ENCODE data around the gene TSHB. TPM values are rescaled to one million over a fixed set of nuclear protein-coding genes. Genes with fewer than 3 reads are reported as not detected.
"Not testable (repeated sequence)": the region's sequence is repeated elsewhere in the genome, so short reads cannot be mapped to it uniquely, and the experiment has no call there.

TSHB gene
- not detected for total RNA-seq

DNA sequence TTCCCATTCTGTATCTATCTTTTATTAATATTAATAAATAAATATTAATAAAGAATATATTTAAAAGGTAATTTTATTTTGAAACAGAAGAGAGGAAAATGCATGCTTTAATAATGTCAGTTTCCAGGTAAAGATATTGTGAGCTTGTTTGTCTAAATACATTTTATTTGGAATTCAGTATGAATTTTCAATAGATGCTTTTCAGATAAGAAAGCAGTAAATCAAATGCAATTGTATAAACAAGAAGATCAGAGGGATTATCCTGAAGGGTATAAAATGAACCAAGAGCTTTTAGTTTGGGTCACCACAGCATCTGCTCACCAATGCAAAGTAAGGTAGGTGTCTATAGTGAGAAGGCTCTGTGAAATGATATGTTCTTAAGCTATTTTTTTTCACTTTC is at the start of gene TSHB:
Gene TSHB, plus strand, starts transcription at position 301 of the 400 bp plus-strand sequence. CDS start 3,537 bp downstream, outside the sequence.
- no peak for DNase-seq (ENCODE audit: low read depth in 2 of 3, low spot score in 2 of 3)

DNA sequence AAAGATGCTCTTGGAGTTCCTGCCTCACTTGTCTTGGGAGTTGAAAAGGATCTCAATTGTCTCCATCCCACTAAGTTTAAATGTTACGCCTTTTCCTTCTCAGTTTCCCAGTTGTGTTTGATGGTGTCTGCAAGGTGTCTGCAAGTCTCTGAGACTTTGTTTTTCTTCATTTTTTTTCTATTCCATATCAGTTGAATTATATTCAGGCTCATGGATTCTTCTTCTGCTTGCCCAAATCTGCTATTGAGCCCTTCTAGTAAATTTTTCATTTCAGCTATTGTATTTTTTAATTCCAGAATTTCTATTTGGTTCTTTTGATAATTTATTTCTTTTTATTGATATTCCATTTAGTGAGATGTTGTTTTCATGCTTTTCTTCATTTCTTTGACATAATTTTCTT is 47.4 kb upstream of the TSHB start:
- DNase-seq (ENCODE audit: low read depth in 2 of 3, low spot score in 2 of 3) = no peak

DNA sequence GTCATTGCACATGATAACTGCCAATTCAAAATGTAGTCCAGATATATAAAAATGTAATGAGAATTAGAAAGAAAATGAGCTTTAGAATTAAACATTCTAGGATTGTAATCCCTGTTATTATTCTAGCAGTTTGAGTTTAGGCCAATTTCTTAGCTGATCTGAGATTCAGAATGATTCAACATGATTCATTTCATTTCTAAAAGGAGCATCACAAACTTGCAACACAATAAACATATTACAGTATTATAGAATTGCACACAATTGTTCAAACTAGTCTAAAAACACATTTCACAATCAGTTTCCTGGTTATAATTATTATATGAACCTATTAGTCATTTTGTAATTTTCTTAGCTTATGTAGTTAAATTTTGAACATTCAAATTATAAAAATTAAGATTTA is 43.3 kb upstream of the TSHB start:
- no peak for DNase-seq (ENCODE audit: low read depth in 2 of 3, low spot score in 2 of 3)

DNA sequence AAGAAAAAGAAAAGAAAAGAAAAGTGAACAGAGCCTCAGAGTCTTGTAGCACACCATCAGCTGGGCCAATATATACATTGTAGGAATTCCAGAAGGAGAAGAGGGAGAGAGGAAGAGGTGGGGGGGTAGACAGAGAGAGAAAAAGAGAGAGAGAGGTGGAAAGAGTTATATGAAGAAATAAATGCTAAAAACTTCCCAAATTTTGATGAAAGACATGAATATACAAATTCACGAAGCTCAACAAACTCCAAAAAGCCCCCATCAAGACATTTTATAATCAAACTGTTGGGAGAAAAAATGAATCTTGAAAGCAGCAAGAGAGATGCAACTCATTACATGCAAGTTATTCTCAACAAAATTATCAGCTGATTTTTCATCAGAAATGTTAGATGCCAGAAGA is 41.5 kb upstream of the TSHB start:
- DNase-seq (ENCODE audit: low read depth in 2 of 3, low spot score in 2 of 3) = no peak

DNA sequence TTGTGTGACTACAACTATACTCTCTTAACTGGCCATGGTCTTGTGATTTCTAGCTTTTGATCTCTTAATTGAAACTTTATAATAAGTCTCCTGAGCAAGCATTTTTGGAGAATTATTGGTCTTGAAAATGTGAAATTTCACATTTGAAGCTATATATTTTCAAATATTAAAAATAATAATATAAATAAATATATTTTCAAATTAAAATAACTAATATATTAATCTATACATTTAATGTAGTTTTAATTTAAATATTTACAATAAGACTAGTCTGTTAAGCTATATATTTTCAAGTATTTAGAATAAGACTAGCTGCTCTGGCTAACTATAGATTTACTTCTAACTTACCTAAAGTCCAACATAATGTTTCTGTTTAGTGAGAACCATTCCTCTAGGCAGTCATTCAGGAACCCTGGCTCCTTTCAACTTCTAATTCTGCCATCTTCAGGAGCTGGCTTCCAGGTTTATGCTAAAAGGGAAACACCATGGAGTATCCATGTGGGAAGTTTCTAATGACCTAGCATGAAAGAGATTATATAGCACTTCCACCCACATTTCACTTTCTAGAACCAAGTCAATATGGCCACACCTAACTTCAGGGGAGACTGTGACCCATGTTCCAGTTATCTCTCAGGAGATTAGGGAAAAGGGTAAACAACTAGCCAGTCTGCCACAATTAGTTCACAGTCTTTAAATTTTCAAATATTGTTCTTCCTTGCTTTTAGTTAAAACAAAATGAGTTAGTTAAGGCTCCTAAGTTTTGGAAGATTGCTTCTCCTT is 31.9 kb upstream of the TSHB start:
- no peak for DNase-seq (ENCODE audit: low read depth in 2 of 3, low spot score in 2 of 3)

DNA sequence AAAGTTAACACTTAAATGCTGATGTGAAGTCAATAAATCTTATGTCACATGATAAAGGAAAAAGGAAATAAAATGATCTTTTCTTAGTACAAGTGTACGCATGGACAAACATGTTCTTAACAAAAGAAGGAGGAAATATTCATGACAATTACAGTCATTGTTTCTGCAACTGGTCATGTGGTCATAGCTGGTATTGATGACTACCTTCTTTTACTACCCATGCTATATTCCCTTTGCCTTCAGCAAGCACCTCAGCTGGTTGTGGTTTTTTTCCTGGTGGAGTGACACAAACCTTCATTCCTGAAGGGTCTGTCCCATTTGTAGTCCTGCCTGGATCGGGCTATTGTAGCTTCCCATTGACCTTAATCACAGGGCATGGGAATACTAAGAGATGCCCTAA is 23.4 kb upstream of the TSHB start:
- DNase-seq (ENCODE audit: low read depth in 2 of 3, low spot score in 2 of 3) = no peak

DNA sequence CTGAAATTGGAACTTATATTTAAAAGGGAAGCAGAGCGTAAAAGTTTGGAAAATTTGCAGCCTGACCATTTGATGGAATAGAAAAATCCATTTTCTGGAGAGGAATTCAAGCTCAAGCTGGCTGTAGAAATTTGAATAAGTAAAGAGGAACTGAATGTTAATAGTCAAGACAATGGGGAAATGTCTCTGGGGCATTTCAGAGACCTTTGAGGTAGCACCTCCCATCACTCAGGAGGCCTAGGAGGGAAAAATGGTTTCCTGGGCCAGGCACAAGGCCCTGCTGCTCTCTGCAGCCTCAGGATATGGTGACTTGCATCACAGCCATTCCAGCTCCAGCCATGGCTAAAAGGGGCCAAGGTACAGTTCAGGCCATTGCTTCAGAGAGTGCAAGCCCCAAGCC is 17.6 kb upstream of the TSHB start:
- no peak for DNase-seq (ENCODE audit: low read depth in 2 of 3, low spot score in 2 of 3)

DNA sequence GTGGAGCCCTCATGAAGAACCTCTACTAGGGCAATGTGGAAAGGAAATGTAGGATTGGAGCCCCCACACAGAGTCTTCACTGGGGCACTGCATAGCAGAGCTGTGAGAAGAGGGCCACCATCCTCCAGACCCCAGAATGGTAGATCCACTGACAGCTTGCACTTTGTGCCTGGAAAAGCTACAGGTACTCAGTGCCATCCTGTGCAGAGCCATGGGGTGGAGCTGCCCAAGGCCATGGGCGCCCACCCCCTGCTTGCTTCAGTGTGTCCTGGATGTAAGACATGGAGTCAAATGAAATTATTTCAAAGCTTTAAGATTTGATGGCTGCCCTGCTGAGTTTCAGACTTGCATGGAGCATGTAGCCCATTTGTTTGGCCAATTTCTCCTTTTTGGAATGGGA is 17.2 kb upstream of the TSHB start:
- no peak for DNase-seq (ENCODE audit: low read depth in 2 of 3, low spot score in 2 of 3)

DNA sequence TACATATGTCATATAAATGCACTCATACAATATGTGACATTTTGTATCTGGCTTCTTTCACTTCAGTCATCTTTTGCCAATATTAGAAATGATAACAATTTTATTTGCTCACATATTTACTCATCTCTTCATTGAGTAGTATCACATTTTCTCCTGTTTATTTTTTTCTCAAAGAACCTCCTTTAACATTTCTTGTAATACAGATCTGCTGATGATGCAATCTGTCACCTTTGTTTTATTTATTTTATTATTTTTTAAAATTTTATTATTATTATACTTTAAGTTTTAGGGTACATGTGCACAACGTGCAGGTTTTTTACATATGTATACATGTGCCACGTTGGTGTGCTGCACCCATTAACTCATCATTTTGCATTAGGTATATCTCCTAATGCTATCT is 15.8 kb upstream of the TSHB start:
- DNase-seq (ENCODE audit: low read depth in 2 of 3, low spot score in 2 of 3) = no peak

DNA sequence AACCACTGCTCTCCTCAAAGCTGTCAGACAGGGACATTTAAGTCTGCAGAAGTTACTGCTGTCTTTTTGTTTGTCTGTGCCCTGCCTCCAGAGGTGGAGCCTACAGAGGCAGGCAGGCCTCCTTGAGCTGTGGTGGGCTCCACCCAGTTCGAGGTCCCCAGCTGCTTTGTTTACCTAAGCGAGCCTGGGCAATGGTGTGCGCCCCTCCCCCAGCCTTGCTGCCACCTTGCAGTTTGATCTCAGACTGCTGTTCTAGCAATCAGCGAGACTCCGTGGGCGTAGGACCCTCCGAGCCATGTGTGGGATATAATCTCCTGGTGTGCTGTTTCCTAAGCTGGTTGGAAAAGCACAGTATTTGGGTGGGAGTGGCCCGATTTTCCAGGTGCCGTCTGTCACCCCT is 10.1 kb upstream of the TSHB start:
- not testable (repeated sequence) for DNase-seq (ENCODE audit: low read depth in 2 of 3, low spot score in 2 of 3)

DNA sequence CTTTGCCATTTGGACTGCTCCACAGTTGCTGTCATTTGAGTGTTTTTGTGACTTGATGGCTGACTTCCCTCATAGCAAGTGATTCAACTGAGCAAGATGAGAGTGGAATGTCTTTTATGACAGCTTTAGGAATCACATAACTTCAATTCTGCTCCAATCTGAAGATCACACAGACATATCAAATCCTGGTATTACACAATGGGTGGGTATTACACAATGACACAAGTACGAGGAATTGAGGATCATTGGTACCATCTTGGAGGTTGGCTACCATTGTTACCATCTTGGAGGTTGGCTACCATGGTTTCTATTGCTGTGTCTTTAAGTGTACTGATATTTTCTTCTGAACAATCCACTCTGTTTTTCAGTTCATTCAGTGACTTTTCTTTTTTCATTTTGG is 8.5 kb upstream of the TSHB start:
- DNase-seq (ENCODE audit: low read depth in 2 of 3, low spot score in 2 of 3) = no peak

DNA sequence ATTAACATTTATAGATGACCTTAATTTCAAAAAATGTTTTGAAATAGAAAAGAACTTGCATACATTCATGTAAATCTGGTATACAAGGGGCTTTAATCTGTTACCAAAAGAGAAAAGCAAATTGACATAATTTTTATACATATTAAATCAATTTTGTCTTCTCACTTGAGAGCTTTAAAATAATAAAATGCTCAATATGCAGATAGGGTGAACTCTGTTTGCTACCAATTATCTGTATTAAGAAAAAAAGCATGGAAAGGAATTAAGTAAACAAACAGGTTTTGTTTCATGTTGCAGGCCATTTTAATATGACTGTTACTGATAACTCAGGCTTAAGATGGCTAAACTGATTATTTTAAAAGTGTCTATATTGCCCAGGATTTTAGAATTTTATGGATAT is 6.0 kb upstream of the TSHB start:
- DNase-seq (ENCODE audit: low read depth in 2 of 3, low spot score in 2 of 3) = no peak

DNA sequence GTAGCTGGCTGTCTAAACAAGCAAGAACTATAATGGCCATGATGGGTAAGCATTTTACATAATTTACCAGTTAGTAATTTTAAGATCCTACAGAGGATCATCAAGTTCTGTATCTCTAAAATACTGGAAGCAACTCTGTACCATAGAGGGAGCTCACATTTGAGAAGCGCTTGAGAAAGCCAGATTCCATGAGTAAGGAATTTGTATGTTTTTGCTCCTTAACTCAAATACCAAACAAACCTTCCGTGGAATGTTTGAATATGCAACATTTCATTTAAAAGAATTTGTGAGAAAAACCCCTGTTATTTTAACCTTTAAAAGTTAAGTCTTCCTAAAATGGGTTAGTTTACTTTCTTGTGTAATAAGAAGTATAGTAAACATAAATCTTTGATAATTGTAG is 2.0 kb downstream of the TSHB start:
- DNase-seq (ENCODE audit: low read depth in 2 of 3, low spot score in 2 of 3) = no peak

DNA sequence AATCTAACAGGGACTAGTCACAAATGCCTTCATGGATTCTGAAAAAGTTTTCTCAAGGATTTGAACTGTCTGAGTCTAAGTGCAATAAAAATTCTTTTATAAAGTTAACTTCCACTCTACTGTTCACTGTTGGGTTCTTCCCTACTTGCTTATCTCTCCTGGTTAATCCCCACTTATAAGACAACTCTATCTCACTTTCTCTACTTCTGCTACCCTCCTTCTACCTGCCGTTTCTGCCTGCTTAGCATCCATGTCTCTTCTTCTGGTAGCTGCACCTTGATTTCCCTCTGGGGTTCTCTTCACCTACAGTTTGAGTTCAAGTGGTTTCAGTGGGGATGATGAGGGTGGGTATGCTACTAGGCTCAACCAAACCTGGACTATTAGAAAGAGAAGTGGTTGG is 6.0 kb downstream of the TSHB start:
- DNase-seq (ENCODE audit: low read depth in 2 of 3, low spot score in 2 of 3) = no peak

DNA sequence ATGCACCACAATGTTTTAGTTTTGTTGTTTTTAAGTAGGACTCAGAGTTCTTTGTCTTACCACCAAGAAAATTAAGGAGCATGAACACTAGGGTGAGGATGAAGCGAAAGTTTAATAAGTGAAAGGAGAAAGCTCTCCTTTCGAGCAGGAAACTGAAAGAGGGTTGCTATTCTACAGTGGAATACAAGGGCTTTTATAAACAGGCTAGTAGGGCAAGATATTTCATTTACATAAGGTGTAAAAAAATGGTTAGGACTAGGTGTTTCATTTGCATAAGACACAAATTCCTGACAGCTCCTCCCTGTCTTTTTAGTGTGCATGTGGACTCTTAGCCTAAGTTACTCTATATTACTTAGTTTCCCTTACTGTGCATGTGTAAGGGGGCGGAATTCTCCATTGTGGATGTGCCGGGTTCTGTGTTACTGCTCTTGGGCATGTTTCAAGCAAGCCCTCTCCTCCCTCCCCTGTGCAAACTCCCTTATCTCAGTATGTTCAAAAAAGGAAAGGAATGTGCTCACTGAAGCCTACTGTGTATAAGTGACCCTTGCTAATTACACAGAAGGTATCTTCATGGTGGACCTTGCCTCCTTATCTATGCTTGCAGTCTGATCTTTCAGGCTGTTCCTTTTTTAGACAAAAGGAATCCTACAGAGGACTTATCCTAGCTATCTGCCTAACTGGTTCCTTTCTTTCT is 7.3 kb downstream of the TSHB start:
- no peak for DNase-seq (ENCODE audit: low read depth in 2 of 3, low spot score in 2 of 3)

DNA sequence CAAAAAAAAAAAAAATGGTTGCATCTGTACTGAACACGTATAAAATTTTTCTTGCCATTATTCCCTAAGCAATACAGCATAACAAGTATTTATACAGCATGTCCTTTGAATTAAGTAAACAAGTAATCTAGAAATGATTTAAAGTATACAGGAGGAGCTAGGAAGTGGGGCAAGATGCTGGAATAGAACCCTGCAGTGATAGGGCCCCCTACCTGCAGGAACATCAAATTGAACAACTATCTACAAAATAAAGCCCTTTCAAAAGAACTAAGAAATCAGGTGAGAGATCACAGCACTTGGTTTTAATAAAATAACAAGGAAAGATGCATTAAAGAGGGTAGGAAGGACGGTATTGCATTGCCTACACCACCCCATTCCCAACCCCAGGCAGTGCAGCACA is 10.9 kb downstream of the TSHB start:
- no peak for DNase-seq (ENCODE audit: low read depth in 2 of 3, low spot score in 2 of 3)

DNA sequence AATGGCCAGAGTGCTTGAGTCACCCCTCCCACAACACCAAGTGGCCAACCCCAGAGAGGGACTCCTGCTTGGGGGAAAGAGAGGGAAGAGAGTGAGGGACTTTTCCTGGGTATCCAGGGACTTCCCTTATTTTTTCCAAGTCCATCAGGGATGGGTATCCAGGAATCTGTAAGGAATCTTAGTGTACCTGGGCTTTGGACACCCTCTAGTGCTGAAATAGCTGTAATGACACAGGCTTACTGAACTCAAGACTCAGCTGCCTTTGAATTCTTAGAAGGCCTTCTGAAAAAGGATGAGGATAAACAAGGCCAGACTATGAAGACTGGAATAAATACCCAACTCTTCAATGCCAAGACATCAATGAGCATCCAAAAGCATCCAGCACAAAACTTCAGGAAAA is 12.0 kb downstream of the TSHB start:
- no peak for DNase-seq (ENCODE audit: low read depth in 2 of 3, low spot score in 2 of 3)

DNA sequence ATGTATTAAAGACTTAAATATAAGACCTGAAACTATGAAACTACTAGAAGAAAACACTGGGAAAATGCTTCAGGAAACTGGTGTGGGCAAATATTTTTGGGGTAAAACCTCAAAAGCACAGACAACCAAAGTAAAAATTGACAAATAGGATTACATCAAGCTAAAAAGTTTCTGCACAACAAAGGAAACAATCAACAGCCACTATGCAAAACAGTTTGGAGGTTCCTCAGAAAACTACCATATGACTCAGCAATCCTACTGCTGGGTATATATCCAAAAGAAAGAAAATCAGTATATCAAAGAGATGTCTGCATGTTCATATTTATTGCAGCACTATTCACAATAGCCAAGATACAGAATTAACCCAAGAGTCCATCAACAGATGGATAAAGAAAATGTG is 17.1 kb downstream of the TSHB start:
- no peak for DNase-seq (ENCODE audit: low read depth in 2 of 3, low spot score in 2 of 3)

DNA sequence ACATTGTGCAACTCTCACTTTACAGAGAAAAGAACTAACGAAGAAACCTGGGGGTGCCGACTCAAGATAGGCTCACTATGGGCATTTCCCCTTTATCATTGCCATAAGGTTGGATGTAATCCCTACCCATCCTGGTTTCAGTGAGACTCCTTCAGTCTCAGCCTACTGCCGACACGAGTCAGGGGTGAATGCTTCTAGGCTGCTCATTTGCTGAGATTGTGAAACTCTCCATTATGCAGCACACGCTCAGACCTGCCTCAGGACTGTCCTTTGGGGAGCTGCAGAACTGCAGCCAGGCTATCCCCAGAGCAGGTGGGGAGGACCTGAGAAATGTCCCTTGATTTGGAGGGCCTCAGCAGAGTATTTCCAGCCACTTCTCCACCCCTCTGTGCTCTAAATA is 22.2 kb downstream of the TSHB start:
- no peak for DNase-seq (ENCODE audit: low read depth in 2 of 3, low spot score in 2 of 3)

DNA sequence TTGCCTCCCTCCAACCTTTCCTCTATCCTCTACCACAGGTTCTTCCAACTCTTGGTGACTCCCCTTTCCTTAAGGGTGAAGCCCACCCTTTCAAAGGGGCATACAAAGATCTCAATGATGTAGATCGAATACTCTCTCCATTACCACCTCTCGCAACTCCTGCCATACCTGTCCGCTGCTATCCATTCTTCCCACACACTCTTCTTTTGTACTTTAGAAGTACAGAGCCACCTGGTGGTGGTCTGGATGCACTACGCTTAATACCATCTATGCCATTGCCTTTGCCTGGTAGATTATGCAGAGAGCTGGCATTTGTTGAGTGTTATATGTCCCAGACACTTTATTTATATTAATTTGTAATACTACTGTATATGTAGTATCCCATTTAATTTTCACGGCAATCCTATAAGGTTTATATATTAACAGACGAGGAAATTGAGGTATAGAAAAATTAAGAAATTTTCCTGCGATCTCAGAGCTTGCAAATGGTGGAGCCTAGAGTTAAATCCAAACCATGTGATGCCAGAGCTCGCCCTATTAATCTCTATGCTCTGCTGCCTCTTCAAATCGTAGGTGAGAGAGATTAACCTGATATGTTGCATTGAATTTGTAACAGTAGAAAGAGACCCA is 22.9 kb downstream of the TSHB start:
- peak; percentile 17 to 67 (median 40) for DNase-seq (ENCODE audit: low read depth in 2 of 3, low spot score in 2 of 3)

DNA sequence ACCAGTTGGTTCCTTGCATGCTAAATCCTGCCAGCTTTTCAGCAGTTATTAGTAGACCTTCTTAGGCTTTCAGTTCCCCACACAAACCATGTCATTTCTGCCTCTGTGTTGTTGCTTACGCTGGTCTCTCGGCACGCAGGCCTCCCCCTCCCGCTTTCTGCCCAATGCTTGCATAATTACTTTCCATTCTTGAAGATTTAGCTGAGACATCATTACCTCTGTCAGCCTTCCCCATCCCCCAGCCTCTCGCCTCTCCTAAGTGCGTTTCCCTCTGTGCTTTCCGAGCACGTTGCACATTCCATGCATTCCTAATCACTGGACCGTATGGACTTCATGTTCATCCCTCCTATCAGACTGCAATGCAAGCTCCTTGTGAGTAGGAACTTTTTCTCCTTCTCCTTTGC is 26.8 kb downstream of the TSHB start:
- DNase-seq (ENCODE audit: low read depth in 2 of 3, low spot score in 2 of 3) = no peak

DNA sequence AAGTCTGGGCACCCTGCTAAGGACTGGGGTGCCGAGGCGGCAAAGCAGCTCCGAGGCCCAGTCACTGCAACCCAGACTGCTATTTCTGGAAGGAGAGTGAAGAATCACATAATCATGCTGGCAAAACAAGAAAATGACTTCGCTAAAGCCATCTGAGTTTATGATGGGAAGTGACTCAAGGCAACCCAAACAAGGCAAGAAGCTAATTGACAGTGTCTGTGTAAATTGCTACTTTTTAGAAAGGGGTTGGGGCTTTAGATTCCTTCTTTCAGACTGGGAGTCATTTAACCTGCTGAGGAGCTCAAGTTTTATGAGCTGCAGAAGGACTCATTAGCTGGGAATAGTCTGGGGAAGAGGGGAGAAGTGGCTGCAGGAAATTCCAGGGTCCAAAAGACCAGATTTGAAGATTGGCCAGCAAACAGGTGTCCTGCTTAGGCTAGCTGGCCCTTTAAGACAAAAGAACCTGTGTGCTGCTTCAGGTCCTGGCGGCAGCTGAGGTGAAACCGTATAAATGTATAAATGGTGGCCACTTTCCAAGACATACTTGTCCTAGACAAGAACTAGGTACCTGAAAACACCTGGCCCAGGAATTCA is 28.1 kb downstream of the TSHB start:
- DNase-seq (ENCODE audit: low read depth in 2 of 3, low spot score in 2 of 3) = no peak

Measured in hematopoietic multipotent progenitor cell (in vitro differentiated cells).